GM13977 (cell line): Measurements from ENCODE around the gene TUBGCP6.

ENCODE experiments used
- DNase-seq: peaks from one replicate; pipeline ENCODE4 v3.0.0; 2012; ENCODE audit warnings: low spot score
- in situ Hi-C: fragments of 300-500 bp; cut with MboI; formaldehyde crosslinking; loops from one replicate; pipeline ENCODE4 v1.12.0; 2022; ENCODE audit warnings: low sequenced_read_pairs, low pct_unique_long_range_greater_than_20kb, mixed read lengths, inconsistent platforms; ENCODE audit not compliant: unreplicated experiment
- TF ChIP-seq, protein P1 (sequence below): IDR thresholded peaks from 2 replicates; pipeline ENCODE4 v1.5.1; 2012; ENCODE audit warnings: mild to moderate bottlenecking, control low read depth; ENCODE audit not compliant: insufficient read depth; ENCODE audit errors: extremely low read depth, missing control alignments

Gene TUBGCP6

DNA sequence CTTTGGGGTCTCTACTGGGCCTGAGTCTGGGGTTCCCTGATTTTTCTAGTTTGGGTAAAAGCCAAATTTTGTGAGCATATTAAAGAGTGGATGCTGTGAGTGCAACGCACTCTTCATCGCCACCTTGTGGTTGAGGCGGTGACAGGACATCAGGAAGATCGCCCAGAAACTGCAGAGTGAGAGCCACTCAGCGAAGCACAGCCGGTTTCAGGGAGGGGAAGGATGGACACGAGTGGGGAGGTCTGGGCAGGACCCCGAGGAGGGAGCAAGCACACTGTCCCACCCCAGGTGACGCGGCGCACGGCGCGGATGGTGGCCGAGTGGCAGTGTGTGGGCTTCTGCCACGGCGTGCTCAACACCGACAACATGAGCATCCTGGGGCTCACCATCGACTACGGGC, 34.9 kb downstream of the TUBGCP6 start:
- TF ChIP-seq, protein P1, sequence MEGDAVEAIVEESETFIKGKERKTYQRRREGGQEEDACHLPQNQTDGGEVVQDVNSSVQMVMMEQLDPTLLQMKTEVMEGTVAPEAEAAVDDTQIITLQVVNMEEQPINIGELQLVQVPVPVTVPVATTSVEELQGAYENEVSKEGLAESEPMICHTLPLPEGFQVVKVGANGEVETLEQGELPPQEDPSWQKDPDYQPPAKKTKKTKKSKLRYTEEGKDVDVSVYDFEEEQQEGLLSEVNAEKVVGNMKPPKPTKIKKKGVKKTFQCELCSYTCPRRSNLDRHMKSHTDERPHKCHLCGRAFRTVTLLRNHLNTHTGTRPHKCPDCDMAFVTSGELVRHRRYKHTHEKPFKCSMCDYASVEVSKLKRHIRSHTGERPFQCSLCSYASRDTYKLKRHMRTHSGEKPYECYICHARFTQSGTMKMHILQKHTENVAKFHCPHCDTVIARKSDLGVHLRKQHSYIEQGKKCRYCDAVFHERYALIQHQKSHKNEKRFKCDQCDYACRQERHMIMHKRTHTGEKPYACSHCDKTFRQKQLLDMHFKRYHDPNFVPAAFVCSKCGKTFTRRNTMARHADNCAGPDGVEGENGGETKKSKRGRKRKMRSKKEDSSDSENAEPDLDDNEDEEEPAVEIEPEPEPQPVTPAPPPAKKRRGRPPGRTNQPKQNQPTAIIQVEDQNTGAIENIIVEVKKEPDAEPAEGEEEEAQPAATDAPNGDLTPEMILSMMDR = peak; percentile 88
- in situ Hi-C loops = loop anchor here (10.0 kb wide), 1 partner anchor 65 kb away; no protein-coding TSS in a partner anchor
- DNase-seq = peak; percentile 92

- TF ChIP-seq, protein P1 = no peak
- DNase-seq = peak; percentile 43
- in situ Hi-C loops = loop anchor here (10.0 kb wide), 1 partner anchor 64 kb away; no protein-coding TSS in a partner anchor
These were observed 35.6 kb downstream of the TUBGCP6 start for GRCh38 chr22:50208939-50209892.

DNA sequence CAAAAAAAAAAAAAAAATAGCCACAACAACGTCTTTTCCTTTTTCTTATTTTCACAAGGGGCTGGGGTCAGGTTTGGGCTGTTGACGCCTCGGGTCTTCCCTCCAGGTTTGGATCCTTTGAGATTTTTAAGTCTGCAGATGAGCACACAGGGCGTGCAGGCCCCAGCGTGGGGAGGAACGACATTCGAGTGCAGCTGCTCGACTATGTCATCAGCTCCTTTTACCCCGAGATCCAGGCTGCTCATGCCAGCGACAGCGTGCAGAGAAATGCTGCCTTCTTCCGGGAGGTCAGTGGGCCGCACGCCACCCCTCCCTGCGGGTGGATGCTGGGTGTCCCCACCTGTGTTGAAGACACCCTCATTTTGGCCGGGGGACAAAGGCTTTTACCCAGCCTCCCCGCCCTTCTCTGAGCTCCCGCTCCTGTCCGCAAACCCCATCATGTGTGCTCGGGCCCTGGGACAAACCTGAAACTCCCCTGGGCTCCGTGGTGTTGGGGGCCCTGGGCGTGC, 36.3 kb downstream of the TUBGCP6 start:
- no peak for DNase-seq
- TF ChIP-seq, protein P1 = no peak
- in situ Hi-C loops = loop anchor here (10.0 kb wide), 1 partner anchor 64 kb away; no protein-coding TSS in a partner anchor

- in situ Hi-C loops = loop anchor here (10.0 kb wide), 1 partner anchor 63 kb away; no protein-coding TSS in a partner anchor
- no peak for DNase-seq
- TF ChIP-seq, protein P1 = no peak
These were observed 37.3 kb downstream of the TUBGCP6 start for GRCh38 chr22:50207383-50208140.

- TF ChIP-seq, protein P1 = peak; percentile 45
- in situ Hi-C loops = loop anchor here (10.0 kb wide), 1 partner anchor 62 kb away; no protein-coding TSS in a partner anchor
- DNase-seq = no peak
These were observed 38.2 kb downstream of the TUBGCP6 start for GRCh38 chr22:50206599-50206998.
